Endothelial cell (in vitro differentiated cells): Measurements from ENCODE around the gene TSEN54. TPM values are rescaled to one million over a fixed set of nuclear protein-coding genes. Genes with fewer than 3 reads are reported as not detected.

ENCODE experiments used
- DNase-seq: peaks from one replicate; pipeline ENCODE4 v3.0.0; 2021; ENCODE audit warnings: low spot score
- H3K27ac Mint-ChIP-seq: one replicate; pipeline ENCODE4 v1.8.0; 2021; ENCODE audit warnings: mixed read lengths, inconsistent platforms; ENCODE audit not compliant: unreplicated experiment
- H3K27me3 Mint-ChIP-seq: one replicate; pipeline ENCODE4 v1.8.0; 2021; ENCODE audit warnings: mild to moderate bottlenecking, moderate library complexity, mixed read lengths, inconsistent platforms; ENCODE audit not compliant: unreplicated experiment
- H3K36me3 Mint-ChIP-seq: one replicate; pipeline ENCODE4 v1.8.0; 2021; ENCODE audit warnings: mild to moderate bottlenecking, low read depth, mixed read lengths, inconsistent platforms; ENCODE audit not compliant: unreplicated experiment
- H3K4me1 Mint-ChIP-seq: one replicate; pipeline ENCODE4 v1.8.0; 2021; ENCODE audit warnings: mild to moderate bottlenecking, mixed read lengths, inconsistent platforms; ENCODE audit not compliant: unreplicated experiment
- H3K4me3 Mint-ChIP-seq: one replicate; pipeline ENCODE4 v1.8.0; 2021; ENCODE audit warnings: mild to moderate bottlenecking, mixed read lengths, inconsistent platforms; ENCODE audit not compliant: unreplicated experiment
- H3K9me3 Mint-ChIP-seq: one replicate; pipeline ENCODE4 v1.8.0; 2021; ENCODE audit warnings: mixed read lengths, inconsistent platforms; ENCODE audit not compliant: unreplicated experiment
- total RNA-seq: library from RNA; stranded (reverse); fragmentation: NEBNext Ultra II Directional; extraction: Animal tissue kit (Norgen Biotek cat#: 25700); gene quantifications from one replicate; pipeline ENCODE4 v1.2.1, GENCODE V29; 2021; ENCODE audit not compliant: unreplicated experiment
- TF ChIP-seq, protein P1 (sequence below): fragments of 200-600 bp; sonication (generic); IDR thresholded peaks from one replicate; pipeline ENCODE4 v1.5.0; 2021; ENCODE audit warnings: antibody characterized with exemption; ENCODE audit not compliant: unreplicated experiment

The TSEN54 gene
- total RNA-seq, 1 donor from 2014 or later, result 18.8 TPM

DNA sequence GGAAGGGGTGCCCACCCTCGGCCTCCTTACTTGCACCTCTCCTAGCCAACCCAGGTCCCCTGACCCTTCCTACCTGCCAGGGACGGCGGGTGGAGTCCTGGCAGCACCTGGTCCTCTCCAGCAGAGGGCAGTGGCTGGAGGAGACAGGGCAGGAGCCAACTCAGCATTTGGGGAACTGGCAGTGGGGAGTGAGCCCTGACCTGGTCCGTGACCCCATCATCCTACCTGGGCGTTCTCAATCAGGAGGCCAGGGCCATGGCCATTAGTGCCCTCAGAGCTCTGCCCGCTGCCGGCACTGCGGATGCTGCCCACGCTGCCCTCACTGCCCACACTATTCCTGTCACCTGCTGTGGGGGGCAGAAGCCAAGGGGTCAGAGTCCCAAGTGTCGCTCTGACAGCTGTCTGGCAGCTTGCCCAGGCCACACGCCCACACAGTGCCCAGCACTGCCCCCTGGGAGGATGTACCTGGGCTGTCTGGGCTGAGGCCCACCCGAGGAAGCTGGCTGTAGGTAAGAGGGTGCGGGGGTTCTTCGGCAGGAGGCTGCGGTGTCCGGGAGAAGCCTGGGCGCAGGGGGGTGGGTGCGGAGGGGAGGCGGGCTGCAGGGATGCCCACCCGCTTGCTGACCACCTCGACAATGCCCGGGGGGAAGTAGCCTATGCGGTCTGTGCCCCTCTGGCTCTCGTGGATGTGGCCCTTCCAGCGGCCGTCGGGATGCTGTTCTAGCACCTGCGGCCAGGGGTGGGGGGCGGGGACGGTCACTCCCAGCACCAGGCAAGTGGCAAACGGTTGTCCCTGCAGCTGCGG lies 11.8 kb upstream of the TSEN54 start:
- no peaks in the 10 kb centered on the region for H3K9me3 Mint-ChIP-seq
- TF ChIP-seq, protein P1, sequence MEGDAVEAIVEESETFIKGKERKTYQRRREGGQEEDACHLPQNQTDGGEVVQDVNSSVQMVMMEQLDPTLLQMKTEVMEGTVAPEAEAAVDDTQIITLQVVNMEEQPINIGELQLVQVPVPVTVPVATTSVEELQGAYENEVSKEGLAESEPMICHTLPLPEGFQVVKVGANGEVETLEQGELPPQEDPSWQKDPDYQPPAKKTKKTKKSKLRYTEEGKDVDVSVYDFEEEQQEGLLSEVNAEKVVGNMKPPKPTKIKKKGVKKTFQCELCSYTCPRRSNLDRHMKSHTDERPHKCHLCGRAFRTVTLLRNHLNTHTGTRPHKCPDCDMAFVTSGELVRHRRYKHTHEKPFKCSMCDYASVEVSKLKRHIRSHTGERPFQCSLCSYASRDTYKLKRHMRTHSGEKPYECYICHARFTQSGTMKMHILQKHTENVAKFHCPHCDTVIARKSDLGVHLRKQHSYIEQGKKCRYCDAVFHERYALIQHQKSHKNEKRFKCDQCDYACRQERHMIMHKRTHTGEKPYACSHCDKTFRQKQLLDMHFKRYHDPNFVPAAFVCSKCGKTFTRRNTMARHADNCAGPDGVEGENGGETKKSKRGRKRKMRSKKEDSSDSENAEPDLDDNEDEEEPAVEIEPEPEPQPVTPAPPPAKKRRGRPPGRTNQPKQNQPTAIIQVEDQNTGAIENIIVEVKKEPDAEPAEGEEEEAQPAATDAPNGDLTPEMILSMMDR, result no peak
- peak; percentile 43 for DNase-seq
- H3K4me1 Mint-ChIP-seq, result peaks cover 3% of the 10 kb centered on the region
- H3K27ac Mint-ChIP-seq, result no peak overlapping the region
- no peak overlapping the region for H3K4me3 Mint-ChIP-seq
- H3K27me3 Mint-ChIP-seq, result peaks cover 17% of the 10 kb centered on the region
- H3K36me3 Mint-ChIP-seq, result peaks cover 9% of the 10 kb centered on the region

DNA sequence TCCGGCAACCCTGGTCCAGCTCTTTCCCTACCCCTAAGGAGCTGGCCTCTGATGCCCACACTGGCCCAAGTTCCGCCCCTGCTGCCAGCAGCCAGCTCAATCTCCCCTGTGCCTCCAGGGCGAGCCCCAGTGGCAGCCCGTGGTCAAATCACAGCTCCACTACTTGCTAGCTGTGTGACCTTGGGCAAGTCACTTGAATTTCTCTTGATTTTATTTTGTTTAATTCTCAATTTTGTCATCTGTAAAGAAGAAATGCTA lies 11.2 kb upstream of the TSEN54 start:
- no peak overlapping the region for H3K4me3 Mint-ChIP-seq
- no peaks in the 10 kb centered on the region for H3K9me3 Mint-ChIP-seq
- TF ChIP-seq, protein P1, result no peak
- DNase-seq, result no peak
- H3K4me1 Mint-ChIP-seq, result peaks cover 9% of the 10 kb centered on the region
- H3K27ac Mint-ChIP-seq, result no peak overlapping the region
- H3K27me3 Mint-ChIP-seq, result peaks cover 15% of the 10 kb centered on the region
- peaks cover 9% of the 10 kb centered on the region for H3K36me3 Mint-ChIP-seq

GRCh38 chr17:75505640-75506039 lies 10.7 kb upstream of the TSEN54 start:
- H3K9me3 Mint-ChIP-seq, result no peaks in the 10 kb centered on the region
- no peak for DNase-seq
- no peak overlapping the region for H3K4me3 Mint-ChIP-seq
- H3K36me3 Mint-ChIP-seq, result peaks cover 9% of the 10 kb centered on the region
- H3K4me1 Mint-ChIP-seq, result peaks cover 11% of the 10 kb centered on the region
- no peak overlapping the region for H3K27ac Mint-ChIP-seq
- peaks cover 13% of the 10 kb centered on the region for H3K27me3 Mint-ChIP-seq
- TF ChIP-seq, protein P1, result no peak

DNA sequence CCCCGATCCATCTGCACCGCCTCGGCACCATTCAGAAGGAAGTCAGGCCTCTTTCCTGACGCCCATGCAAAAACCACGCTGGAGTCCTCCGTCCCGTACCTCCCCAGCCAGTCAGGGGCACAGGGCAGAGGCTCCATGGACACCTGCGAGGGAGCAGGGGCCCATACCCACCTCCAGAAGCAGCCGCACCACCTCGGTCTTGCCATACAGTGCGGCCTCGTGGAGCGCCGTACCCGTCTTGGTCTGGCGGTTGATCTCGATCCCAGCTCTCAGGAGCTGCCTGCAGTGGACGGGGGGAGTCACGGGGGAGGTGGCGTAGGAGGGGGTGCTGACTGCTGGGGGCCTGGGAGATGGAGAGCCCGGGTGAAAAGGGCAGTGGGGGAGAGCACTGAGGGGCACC lies 10.2 kb upstream of the TSEN54 start:
- TF ChIP-seq, protein P1, result no peak
- no peak overlapping the region for H3K4me3 Mint-ChIP-seq
- no peak for DNase-seq
- H3K27me3 Mint-ChIP-seq, result peaks cover 13% of the 10 kb centered on the region
- H3K36me3 Mint-ChIP-seq, result peaks cover 9% of the 10 kb centered on the region
- H3K4me1 Mint-ChIP-seq, result peaks cover 11% of the 10 kb centered on the region
- no peak overlapping the region for H3K27ac Mint-ChIP-seq
- H3K9me3 Mint-ChIP-seq, result no peaks in the 10 kb centered on the region

DNA sequence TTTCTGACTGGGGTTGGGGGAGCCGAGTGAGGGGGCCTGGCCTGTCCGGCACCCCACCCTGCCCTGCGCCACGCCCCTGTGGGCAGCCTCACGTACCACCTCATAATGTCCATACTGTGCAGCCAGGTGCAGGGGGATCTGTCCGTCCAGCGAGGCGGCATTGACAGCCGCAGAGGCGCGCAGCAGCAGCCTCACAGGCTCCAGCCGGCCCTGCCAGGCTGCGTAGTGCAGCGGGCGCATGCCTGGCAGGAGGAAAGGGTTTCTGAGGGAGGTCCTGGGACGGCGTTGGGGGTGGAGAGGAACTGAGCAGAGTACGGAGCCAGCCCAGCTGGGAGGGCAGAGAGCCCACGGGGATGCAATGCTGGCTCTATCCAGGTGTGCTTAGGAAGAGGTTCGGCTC lies 9.4 kb upstream of the TSEN54 start:
- H3K9me3 Mint-ChIP-seq, result no peaks in the 10 kb centered on the region
- TF ChIP-seq, protein P1, result no peak
- H3K4me1 Mint-ChIP-seq, result peaks cover 11% of the 10 kb centered on the region
- no peak for DNase-seq
- H3K36me3 Mint-ChIP-seq, result peaks cover 9% of the 10 kb centered on the region
- H3K27ac Mint-ChIP-seq, result no peak overlapping the region
- peaks cover 13% of the 10 kb centered on the region for H3K27me3 Mint-ChIP-seq
- H3K4me3 Mint-ChIP-seq, result no peak overlapping the region
